Thyroid gland (tissue), 4 donors: Measurements from ENCODE around the gene HRH1.

Experiments
- CTCF ChIP-seq, 6 experiments: fragments of 200-600 bp in 3 of 6; fragments of 450-650 bp in 3 of 6; sonication (generic) in 3 of 6; IDR thresholded peaks; one replicate each; pipeline ENCODE4 v1.5.1; 2016 to 2019; ENCODE audit warnings: antibody characterized with exemption in 6 of 6, mild to moderate bottlenecking in 2 of 6, inconsistent platforms in 1 of 6, moderate library complexity in 1 of 6
- POLR2A ChIP-seq, 2 donors: fragments of 450-650 bp; IDR thresholded peaks; one replicate each; pipeline ENCODE4 v1.6.1; 2017; ENCODE audit warnings: antibody characterized with exemption in 2 of 2, mild to moderate bottlenecking in 2 of 2, moderate library complexity in 1 of 2

GRCh38 chr3:11186318-11186692, 32.0 kb downstream of the HRH1 start:
- TF ChIP-seq CTCF (IDR thresholded peaks at IDR 0.05) (no peak), POLR2A (IDR thresholded peaks at IDR 0.05) (no peak)
